ENCODE results near the gene MEP1B.

- TF ChIP-seq CTCF (IDR thresholded peaks at IDR 0.05; ENCODE audit: borderline replicate concordance, extremely low read depth, low read length, poor library complexity, severe bottlenecking) (no peak), EZH2 (IDR thresholded peaks at IDR 0.05; ENCODE audit: borderline replicate concordance, low read depth, low read length, severe bottlenecking) (no peak)
These were observed 68.8 kb downstream of the MEP1B start for GRCh38 chr18:32258558-32259204.

Data from DND-41 (cell line).